Activated T-cell treated with anti-CD3 and anti-CD28 coated beads, Interleukin-2, amount 50 U/mL, for 24 hours (primary cell): ENCODE measurements around the gene OSM.

Experiments used
- DNase-seq: peaks from one replicate; pipeline ENCODE4 v3.0.0-alpha.2; 2020
- H3K27ac Mint-ChIP-seq: 2 replicates; pipeline ENCODE4 v1.8.0; 2020; ENCODE audit warnings: mild to moderate bottlenecking, mixed read lengths
- H3K27me3 Mint-ChIP-seq: 2 replicates; pipeline ENCODE4 v1.8.0; 2020; ENCODE audit warnings: mixed read lengths
- H3K36me3 Mint-ChIP-seq: 2 replicates; pipeline ENCODE4 v1.8.0; 2020; ENCODE audit warnings: low read depth, mixed read lengths
- H3K4me1 Mint-ChIP-seq: 2 replicates; pipeline ENCODE4 v1.8.0; 2020; ENCODE audit warnings: low read depth, mixed read lengths
- H3K4me3 Mint-ChIP-seq: 2 replicates; pipeline ENCODE4 v1.8.0; 2020; ENCODE audit warnings: mild to moderate bottlenecking, moderate library complexity, mixed read lengths
- H3K9me3 Mint-ChIP-seq: 2 replicates; pipeline ENCODE4 v1.8.0; 2020; ENCODE audit warnings: mixed read lengths

OSM gene

DNA sequence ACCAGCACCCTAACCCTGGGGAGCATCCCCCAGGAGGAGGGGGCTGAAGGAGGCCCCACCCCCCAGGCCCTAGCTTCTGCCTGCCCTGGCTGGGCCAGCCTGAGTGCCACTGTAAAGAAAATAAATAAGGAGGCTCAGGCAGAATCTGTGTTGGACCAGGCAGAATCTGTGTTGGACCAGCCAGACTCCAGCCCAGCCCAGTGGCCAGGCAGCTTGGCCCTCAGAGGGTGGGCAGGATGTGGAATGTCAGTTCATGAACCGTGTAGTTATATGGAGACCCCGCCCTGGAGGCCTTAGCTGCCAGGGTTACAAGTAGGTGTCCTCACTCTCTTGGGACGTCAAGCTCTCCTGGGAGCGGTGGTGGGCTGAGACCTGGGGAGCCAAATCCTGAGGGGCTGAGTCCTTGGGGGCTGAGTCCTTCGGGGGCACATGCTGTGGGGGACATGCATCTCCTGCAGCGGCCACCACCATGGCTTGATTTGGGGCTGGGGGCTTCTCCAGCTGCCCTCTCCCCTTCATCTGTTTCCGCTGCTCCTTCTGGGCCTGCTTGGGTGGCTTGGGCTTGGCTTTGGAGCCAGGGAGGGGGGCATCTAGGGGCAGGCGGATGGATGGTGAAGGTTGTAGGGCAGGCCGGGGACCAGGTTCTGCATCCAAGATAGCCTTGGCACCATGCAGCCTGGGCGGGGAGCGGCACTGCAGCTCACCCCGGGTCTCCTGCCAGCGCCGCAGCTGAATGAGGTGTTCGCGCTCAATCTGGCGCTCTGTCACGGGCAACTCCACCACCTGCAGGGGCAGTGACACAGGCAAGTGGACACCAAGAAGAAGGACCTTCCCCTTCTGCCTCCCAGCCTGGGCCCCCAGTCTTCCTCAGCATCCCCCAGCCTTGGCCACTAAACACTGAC lies 25.7 kb upstream of the OSM start:
- H3K4me1 Mint-ChIP-seq, result peaks cover 50% of the 10 kb centered on the region
- H3K27ac Mint-ChIP-seq, result peak overlapping the region; percentile 74
- no peak for DNase-seq
- no peak overlapping the region for H3K4me3 Mint-ChIP-seq
- no peaks in the 10 kb centered on the region for H3K9me3 Mint-ChIP-seq
- no peaks in the 10 kb centered on the region for H3K27me3 Mint-ChIP-seq
- peaks cover 45% of the 10 kb centered on the region for H3K36me3 Mint-ChIP-seq

- Mint-ChIP-seq H3K27me3 (no peaks in the 10 kb centered on the region), H3K4me3 (no peak overlapping the region), H3K27ac (peak overlapping the region; percentile 74), H3K36me3 (peaks cover 35% of the 10 kb centered on the region), H3K9me3 (no peaks in the 10 kb centered on the region), H3K4me1 (peaks cover 45% of the 10 kb centered on the region)
- no peak for DNase-seq
Measured at GRCh38 chr22:30291058-30291892, 24.6 kb upstream of the OSM start.

DNA sequence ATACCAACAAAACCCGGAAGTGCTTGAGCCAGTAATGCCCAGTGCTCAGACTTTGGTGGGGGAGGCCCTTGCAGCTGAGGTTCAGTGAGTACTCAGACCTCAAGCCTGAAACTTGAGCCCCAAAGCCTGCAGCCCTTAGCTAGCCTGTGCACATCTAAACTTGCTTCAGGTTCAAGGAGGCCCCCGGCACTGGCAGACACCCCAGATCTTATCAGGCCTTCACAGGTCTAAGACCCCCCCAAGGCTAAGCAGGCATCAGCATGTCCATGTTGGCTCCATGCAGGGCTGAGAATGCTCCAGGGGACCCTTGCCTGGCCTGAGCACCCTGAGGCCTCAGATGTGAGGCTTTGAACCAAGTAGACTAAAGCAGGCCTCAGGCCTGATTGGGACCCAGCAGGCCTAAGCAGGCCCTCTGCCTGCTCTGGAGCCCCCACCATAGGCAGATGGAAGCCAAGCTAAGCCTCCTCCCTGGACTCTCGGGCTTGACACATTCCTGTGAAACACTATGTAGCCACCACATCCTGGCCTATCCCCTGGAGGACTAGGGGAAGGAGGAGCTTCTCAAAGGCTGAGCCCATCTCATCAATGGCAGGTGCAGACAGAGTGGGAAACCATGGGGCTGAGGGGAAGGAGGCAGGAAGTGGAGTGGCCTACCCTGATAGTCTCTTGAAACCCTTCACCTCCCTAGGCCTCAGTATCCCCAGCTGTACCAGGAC lies 23.8 kb upstream of the OSM start:
- Mint-ChIP-seq H3K27ac (peak overlapping the region; percentile 79), H3K27me3 (no peaks in the 10 kb centered on the region), H3K4me1 (peaks cover 37% of the 10 kb centered on the region), H3K9me3 (no peaks in the 10 kb centered on the region), H3K36me3 (peaks cover 28% of the 10 kb centered on the region), H3K4me3 (peak overlapping the region; percentile 75)
- no peak for DNase-seq

DNA sequence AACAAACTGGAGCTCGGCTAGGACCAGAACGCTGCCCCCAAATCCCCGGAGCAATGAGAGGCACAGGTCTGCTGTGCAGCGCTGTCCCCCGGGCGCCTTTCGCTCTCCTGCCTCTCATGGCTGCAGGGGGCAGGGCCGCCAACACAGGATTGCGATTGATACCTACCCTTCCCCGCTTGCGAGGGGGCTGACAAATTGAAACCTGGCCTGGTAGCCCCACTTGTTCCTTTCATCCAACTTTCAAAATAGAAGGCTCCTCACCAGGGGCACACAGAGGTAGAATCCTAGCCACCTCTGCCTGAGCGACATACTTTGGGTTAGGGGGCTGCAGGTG lies 23.3 kb upstream of the OSM start:
- no peak for DNase-seq
- Mint-ChIP-seq H3K27ac (peak overlapping the region; percentile 79), H3K4me3 (peak overlapping the region; percentile 75), H3K27me3 (no peaks in the 10 kb centered on the region), H3K36me3 (peaks cover 28% of the 10 kb centered on the region), H3K4me1 (peaks cover 34% of the 10 kb centered on the region), H3K9me3 (no peaks in the 10 kb centered on the region)

DNA sequence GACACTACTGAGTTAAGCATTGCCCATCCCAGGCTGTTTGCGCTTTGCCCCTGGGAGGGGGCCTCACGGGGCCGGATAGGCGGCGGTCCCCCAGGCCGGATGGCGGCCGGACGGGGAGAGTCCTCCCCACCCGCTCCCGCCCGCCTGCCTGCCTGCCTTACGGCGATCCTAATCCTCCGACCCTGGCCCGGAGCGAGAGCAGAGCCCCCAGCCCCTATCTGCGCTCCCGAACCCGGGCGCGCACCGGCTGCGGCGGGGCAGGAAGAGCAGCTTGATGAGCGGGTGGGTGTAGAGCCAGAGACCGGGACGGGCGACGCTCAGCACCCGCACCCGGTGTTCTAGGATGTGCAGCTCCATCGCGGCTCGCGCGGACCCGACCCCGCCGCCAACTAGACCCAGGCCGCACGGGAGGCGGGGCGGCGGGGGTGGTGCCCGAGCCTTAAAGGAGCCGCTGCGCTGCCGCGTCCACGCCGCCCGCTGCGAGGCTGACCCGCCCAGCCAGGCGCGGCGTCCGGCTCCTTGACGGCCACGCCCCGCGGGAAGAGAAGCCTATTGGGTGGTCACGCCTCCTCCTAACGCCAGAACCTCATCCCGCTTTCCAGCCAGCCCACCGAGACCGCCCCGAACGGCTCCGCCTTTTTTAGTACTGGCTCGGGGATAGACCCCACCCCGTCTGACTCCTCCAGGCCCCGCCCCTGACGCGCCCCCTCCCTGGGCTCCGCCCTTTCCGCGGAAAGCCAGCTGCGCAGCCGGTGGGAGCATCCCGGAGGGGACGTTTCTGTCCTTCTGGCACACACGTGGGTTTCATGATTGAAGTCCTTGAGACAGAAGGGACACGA lies 22.7 kb upstream of the OSM start, which contains the start of gene CASTOR1:
TSS of gene CASTOR1 (minus strand) at position 365 of the 839 bp plus-strand sequence. CDS start at position 357, 8 bp downstream.
- H3K4me3 Mint-ChIP-seq, result peak within 1 kb of the TSS; percentile 75
- no peaks in the 10 kb centered on the region for H3K9me3 Mint-ChIP-seq
- DNase-seq, result peak; percentile 94
- peaks cover 26% of the 10 kb centered on the region for H3K36me3 Mint-ChIP-seq
- H3K4me1 Mint-ChIP-seq, result peaks cover 34% of the 10 kb centered on the region
- peak within 1 kb of the TSS; percentile 79 for H3K27ac Mint-ChIP-seq
- H3K27me3 Mint-ChIP-seq, result no peaks in the 10 kb centered on the region

DNA sequence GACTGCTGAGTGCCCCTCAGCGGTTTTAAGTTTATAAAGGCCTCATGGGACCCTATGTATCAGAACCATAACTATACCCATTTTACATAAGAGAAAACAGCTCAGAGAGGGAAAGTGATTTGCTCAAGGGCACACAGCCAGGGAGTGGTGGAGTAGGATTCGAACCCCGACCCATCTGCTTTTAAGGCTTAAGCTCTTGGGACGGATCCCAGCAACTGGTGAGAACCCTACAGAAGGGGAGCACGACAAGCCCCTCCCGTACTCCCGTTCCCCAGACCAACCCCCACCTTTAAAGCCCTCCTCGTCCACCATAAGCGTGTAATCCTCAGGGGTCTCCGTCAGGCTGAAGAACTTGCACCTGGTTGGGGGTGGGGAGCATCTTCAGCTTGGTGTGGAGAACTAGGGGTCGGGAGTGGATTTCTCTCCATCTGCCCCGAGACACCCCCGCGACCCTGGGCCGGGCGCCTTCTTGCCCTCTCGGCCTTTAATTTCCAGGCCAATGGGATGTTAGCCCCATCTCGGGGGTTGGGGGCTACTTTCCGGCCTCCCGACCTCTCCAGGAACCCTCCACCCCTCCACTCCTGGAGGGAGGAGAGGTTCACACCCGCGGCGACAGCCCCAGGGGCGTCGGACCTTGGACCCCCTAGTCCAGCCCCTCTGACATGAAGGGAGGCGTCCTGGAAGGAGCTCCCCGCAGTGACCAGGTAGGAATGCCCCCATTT lies 21.9 kb upstream of the OSM start:
- Mint-ChIP-seq H3K4me1 (peaks cover 34% of the 10 kb centered on the region), H3K36me3 (peaks cover 19% of the 10 kb centered on the region), H3K27me3 (no peaks in the 10 kb centered on the region), H3K9me3 (no peaks in the 10 kb centered on the region), H3K4me3 (peak overlapping the region; percentile 75), H3K27ac (no peak overlapping the region)
- DNase-seq, result no peak

- Mint-ChIP-seq H3K4me1 (peaks cover 40% of the 10 kb centered on the region), H3K9me3 (no peaks in the 10 kb centered on the region), H3K36me3 (peaks cover 11% of the 10 kb centered on the region), H3K4me3 (peak overlapping the region; percentile 75), H3K27me3 (no peaks in the 10 kb centered on the region), H3K27ac (no peak overlapping the region)
- DNase-seq, result peak; percentile 92
Measured at GRCh38 chr22:30287648-30288418, 21.2 kb upstream of the OSM start.

DNA sequence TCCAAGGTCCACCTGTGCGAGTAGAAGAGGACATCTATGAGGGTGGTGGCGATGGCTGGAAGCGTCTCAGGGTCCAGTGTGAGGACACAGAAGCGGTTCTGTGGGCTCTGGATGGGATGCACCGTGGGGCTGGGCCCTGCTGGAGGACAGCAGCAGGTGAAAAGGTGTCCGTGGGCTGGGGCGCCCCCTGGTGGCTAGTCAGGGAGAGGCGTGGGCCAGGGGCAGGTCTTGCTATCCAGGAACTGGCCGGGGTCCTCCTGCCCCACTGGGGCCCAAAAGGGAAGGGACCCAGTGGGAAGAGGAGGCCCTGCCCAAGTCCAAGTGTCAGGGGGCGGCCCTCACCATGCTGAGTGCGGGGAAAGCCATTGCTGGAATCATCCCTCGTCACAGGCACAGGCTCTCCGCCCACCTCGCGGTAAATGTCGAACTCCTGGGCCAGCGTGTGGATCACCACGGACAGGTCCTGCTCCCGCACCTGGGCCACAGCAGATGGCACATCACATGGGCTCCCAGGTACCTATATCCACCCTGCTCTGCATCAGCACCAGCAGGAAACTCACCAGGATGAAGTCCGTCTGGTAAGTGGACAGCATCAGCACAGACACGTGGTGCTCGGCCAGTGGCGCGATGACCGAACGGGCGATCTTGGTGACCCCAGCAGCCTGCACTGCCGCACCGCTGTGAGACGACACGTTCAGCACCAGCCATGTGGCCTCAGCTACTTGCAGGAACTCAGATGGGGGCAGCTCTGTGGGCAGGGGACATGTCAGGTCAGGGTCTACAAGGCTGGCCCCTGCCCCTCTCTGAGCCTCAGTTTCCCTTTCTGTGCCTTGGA lies 20.4 kb upstream of the OSM start:
- H3K9me3 Mint-ChIP-seq, result no peaks in the 10 kb centered on the region
- no peaks in the 10 kb centered on the region for H3K27me3 Mint-ChIP-seq
- H3K4me1 Mint-ChIP-seq, result peaks cover 42% of the 10 kb centered on the region
- peaks cover 8% of the 10 kb centered on the region for H3K36me3 Mint-ChIP-seq
- H3K27ac Mint-ChIP-seq, result peak overlapping the region; percentile 37
- peak; percentile 93 for DNase-seq
- no peak overlapping the region for H3K4me3 Mint-ChIP-seq

- DNase-seq, result no peak
- peaks cover 3% of the 10 kb centered on the region for H3K36me3 Mint-ChIP-seq
- no peaks in the 10 kb centered on the region for H3K27me3 Mint-ChIP-seq
- no peaks in the 10 kb centered on the region for H3K9me3 Mint-ChIP-seq
- no peak overlapping the region for H3K4me3 Mint-ChIP-seq
- peaks cover 39% of the 10 kb centered on the region for H3K4me1 Mint-ChIP-seq
- H3K27ac Mint-ChIP-seq, result no peak overlapping the region
Measured at GRCh38 chr22:30286331-30286730, 19.7 kb upstream of the OSM start.

- H3K27ac Mint-ChIP-seq, result no peak overlapping the region
- no peak overlapping the region for H3K4me3 Mint-ChIP-seq
- no peaks in the 10 kb centered on the region for H3K9me3 Mint-ChIP-seq
- H3K27me3 Mint-ChIP-seq, result no peaks in the 10 kb centered on the region
- no peak for DNase-seq
- H3K36me3 Mint-ChIP-seq, result no peaks in the 10 kb centered on the region
- peaks cover 34% of the 10 kb centered on the region for H3K4me1 Mint-ChIP-seq
Measured at GRCh38 chr22:30285846-30286200, 19.2 kb upstream of the OSM start.

DNA sequence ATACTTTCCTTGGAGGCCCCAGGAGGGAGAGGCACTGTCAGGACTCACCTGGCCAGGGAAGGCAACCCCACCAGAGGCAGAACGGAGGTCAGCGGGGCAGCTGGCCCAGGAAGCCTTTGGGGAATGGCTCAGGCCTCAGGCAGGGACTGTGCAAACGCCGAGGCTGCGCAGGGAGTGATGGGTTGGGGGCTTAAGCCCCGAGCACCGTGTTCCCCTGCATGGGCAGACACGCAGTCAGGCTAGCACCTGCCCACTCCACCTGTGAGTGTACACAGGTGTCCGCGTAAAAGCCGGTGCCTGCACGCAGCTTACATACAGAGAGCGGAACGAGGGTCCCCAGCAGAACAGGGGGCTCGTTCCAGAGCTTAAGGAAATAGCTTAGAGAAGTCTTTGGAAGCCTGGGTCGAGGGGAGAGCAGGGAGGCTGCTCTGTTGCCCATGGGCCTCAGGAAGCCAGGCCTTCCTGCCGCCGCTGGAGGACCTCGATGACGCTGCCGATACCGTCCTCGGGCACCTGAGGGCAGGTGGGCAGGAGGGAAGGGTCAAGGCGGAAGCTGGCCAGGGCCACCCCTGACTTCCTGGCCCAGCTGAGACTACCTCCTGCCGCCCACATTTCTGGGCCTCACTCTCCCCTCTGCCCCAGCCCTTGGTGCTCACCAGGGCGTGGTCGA lies 18.7 kb upstream of the OSM start:
- Mint-ChIP-seq H3K4me1 (peaks cover 29% of the 10 kb centered on the region), H3K4me3 (no peak overlapping the region), H3K27ac (no peak overlapping the region), H3K36me3 (no peaks in the 10 kb centered on the region), H3K27me3 (no peaks in the 10 kb centered on the region), H3K9me3 (no peaks in the 10 kb centered on the region)
- no peak for DNase-seq

DNA sequence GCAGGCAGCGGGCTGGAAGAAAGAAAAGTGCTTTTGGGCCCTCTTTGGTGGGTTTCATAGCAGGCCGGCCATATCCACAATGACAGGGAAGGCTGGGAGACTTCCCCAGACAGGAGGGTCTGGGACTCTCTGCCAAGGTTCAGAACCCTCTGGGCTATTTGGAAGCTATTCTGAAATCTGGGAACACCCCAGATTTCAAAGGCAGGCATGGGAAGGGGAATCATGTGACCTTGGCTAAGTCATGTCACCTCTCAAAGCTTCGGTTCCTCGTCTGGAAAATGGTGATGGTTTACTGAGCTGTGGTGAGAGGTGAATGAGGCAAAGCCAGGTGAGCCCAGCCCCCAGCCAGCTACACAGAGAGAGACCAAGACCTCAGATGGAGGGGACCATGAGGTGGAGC lies 18.0 kb upstream of the OSM start:
- H3K9me3 Mint-ChIP-seq, result no peaks in the 10 kb centered on the region
- H3K27ac Mint-ChIP-seq, result no peak overlapping the region
- no peak for DNase-seq
- no peaks in the 10 kb centered on the region for H3K27me3 Mint-ChIP-seq
- H3K36me3 Mint-ChIP-seq, result no peaks in the 10 kb centered on the region
- no peak overlapping the region for H3K4me3 Mint-ChIP-seq
- peaks cover 24% of the 10 kb centered on the region for H3K4me1 Mint-ChIP-seq
